Left ventricle myocardium inferior (tissue), 1 donor: ENCODE data around the gene SUMO4. TPM values are rescaled to one million over a fixed set of nuclear protein-coding genes. Genes with fewer than 3 reads are reported as not detected.

Source experiments
- DNase-seq: peaks from one replicate; pipeline ENCODE4 v3.0.0-alpha.2; 2020
- H3K27ac ChIP-seq: fragments of 200-600 bp; replicated peaks from 2 replicates; pipeline ENCODE4 v1.8.0; 2021
- H3K27me3 ChIP-seq: fragments of 200-600 bp; 2 replicates; pipeline ENCODE4 v1.8.0; 2021; ENCODE audit warnings: low read depth
- H3K36me3 ChIP-seq: fragments of 200-600 bp; 2 replicates; pipeline ENCODE4 v1.8.0; 2021
- H3K4me1 ChIP-seq: fragments of 200-600 bp; 2 replicates; pipeline ENCODE4 v1.8.0; 2021
- H3K4me3 ChIP-seq: fragments of 200-600 bp; 2 replicates; pipeline ENCODE4 v1.8.0; 2021; ENCODE audit warnings: mild to moderate bottlenecking, moderate library complexity
- H3K9me3 ChIP-seq: fragments of 200-600 bp; replicated peaks from 2 replicates; pipeline ENCODE4 v1.8.0; 2021
- CTCF ChIP-seq: fragments of 200-600 bp; IDR thresholded peaks from 2 replicates; pipeline ENCODE4 v1.8.0; 2021; ENCODE audit warnings: antibody characterized with exemption, mild to moderate bottlenecking, borderline replicate concordance
- intact Hi-C: fragments of 100-400 bp; cut with micrococcal nuclease; formaldehyde crosslinking; loops from one replicate; pipeline ENCODE4 v1.11.0; 2022
- total RNA-seq: library from RNA; stranded (reverse); fragmentation: NEBNext Ultra II Directional; extraction: Animal tissue kit (Norgen Biotek cat#: 25700); gene quantifications from one replicate; pipeline ENCODE4 v1.2.1, GENCODE V29; 2021
- donor health status: DM: no; HTN: yes; CAD: no; lungs with severe emphysema.

The SUMO4 gene
- total RNA-seq, 1 donor from 2014 or later, result 0.27 TPM

GRCh38 chr6:149379977-149380376 is 20.1 kb upstream of the SUMO4 start:
- Histone ChIP-seq H3K36me3 (peaks cover 41% of the 10 kb centered on the region), H3K27me3 (no peaks in the 10 kb centered on the region), H3K9me3 (no peaks in the 10 kb centered on the region), H3K4me3 (no peak overlapping the region), H3K27ac (no peak overlapping the region), H3K4me1 (no peaks in the 10 kb centered on the region)
- intact Hi-C loops, result no loop called here
- TF ChIP-seq CTCF, result no peak
- no peak for DNase-seq

GRCh38 chr6:149380523-149380922 is 19.5 kb upstream of the SUMO4 start:
- Histone ChIP-seq H3K27ac (no peak overlapping the region), H3K9me3 (no peaks in the 10 kb centered on the region), H3K27me3 (no peaks in the 10 kb centered on the region), H3K4me3 (no peak overlapping the region), H3K4me1 (no peaks in the 10 kb centered on the region), H3K36me3 (peaks cover 41% of the 10 kb centered on the region)
- no peak for DNase-seq
- intact Hi-C loops, result no loop called here
- no peak for TF ChIP-seq CTCF

- H3K9me3 ChIP-seq, result no peaks in the 10 kb centered on the region
- no peaks in the 10 kb centered on the region for H3K27me3 ChIP-seq
- no peak overlapping the region for H3K27ac ChIP-seq
- intact Hi-C loops, result no loop called here
- H3K4me1 ChIP-seq, result peaks cover 10% of the 10 kb centered on the region
- TF ChIP-seq CTCF, result no peak
- peaks cover 35% of the 10 kb centered on the region for H3K36me3 ChIP-seq
- H3K4me3 ChIP-seq, result no peak overlapping the region
- DNase-seq, result no peak
These were observed 16.7 kb upstream of the SUMO4 start for GRCh38 chr6:149383371-149383770.

DNA sequence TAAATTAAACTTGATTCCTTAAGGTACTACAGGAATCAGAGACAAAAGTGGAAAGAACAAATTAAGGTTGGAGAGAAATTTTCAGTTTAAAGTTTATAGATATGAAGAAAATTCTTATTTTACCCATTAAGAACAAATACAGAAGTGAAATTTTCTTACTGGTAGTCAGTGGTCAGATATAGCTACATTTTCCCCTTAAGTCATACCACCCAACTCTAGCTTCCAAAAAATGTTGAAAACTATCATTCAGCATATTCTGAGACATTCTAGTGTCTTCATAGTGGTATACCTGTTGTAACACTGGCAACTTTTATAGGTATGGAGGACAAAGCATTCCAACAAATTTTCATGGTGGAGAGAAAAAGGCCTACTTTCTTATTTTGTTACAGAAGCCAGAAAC is 15.6 kb upstream of the SUMO4 start:
- H3K27me3 ChIP-seq, result no peaks in the 10 kb centered on the region
- no peak for DNase-seq
- no peak overlapping the region for H3K4me3 ChIP-seq
- no peak for TF ChIP-seq CTCF
- H3K27ac ChIP-seq, result no peak overlapping the region
- peaks cover 24% of the 10 kb centered on the region for H3K36me3 ChIP-seq
- H3K4me1 ChIP-seq, result peaks cover 10% of the 10 kb centered on the region
- intact Hi-C loops, result no loop called here
- no peaks in the 10 kb centered on the region for H3K9me3 ChIP-seq

DNA sequence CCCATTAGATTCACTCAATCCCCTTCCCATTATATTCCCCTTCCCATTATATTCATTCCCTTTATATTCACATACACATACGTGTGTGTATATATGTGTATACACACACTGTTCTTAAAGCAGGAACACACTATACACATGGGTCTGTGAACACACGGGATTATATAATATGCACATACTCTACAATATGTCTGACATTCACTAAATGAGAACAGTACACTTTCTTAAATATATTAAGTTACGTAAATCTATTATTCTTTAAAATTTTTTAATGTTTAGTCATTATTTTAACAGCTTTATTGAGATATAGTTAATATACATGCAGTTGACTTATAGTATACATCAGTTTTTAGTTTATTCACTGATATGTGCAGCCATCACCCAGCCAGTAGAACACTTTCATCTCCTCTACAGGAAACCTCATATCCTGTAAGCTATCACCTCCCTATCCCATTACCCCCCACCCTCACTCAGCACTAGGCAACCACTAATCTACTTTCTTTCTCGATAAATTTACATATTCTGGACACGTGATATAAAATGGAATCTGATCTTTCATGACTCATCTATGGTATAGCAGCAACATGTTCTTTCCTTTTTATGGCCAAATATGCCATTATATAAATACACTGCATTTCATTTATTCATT is 13.9 kb upstream of the SUMO4 start:
- intact Hi-C loops, result no loop called here
- Histone ChIP-seq H3K36me3 (peaks cover 10% of the 10 kb centered on the region), H3K27me3 (no peaks in the 10 kb centered on the region), H3K27ac (no peak overlapping the region), H3K4me3 (no peak overlapping the region), H3K9me3 (no peaks in the 10 kb centered on the region), H3K4me1 (peaks cover 18% of the 10 kb centered on the region)
- no peak for TF ChIP-seq CTCF
- DNase-seq, result no peak
